HepG2 (cell line): ENCODE results near the gene DUSP9. TPM values are rescaled to one million over a fixed set of nuclear protein-coding genes. Genes with fewer than 3 reads are reported as not detected.

Experiments used
- ASH2L ChIP-seq: fragments of 300-600, 200-600 bp; sonication (generic); IDR thresholded peaks from 2 replicates; pipeline ENCODE4 v1.7.0; 2017; ENCODE audit warnings: low read depth, mild to moderate bottlenecking, moderate library complexity, mixed read lengths, low read length; ENCODE audit not compliant: insufficient read length
- ATF1 ChIP-seq: IDR thresholded peaks from 2 replicates; pipeline ENCODE4 v1.6.1; 2016; ENCODE audit warnings: mild to moderate bottlenecking, control low read depth
- ATF4 ChIP-seq, 2 experiments: fragments of 450-650 bp in 1 of 2; sonication (generic) in 1 of 2; formaldehyde crosslinking; IDR thresholded peaks; 2 replicates each; pipeline versions ENCODE4 v1.5.0 to v1.8.0; 2020 to 2022; ENCODE audit warnings: mild to moderate bottlenecking in 1 of 2, missing genetic modification reagents in 1 of 2
- CEBPZ ChIP-seq: IDR thresholded peaks from 2 replicates; pipeline ENCODE4 v1.6.1; 2012; ENCODE audit warnings: low read length, improper control_type of control experiment
- CHCHD3 ChIP-seq: sonication (generic); formaldehyde crosslinking; IDR thresholded peaks from 2 replicates; pipeline ENCODE4 v1.8.0; 2022; ENCODE audit warnings: mild to moderate bottlenecking, missing genetic modification reagents, moderate library complexity
- DBP ChIP-seq: sonication (generic); formaldehyde crosslinking; IDR thresholded peaks from 2 replicates; pipeline ENCODE4 v1.4.0; 2020; ENCODE audit warnings: missing genetic modification reagents; ENCODE audit errors: not compliant biosample characterization
- MTERF4 ChIP-seq: sonication (generic); formaldehyde crosslinking; IDR thresholded peaks from 2 replicates; pipeline ENCODE4 v1.8.0; 2023; ENCODE audit warnings: mild to moderate bottlenecking, missing genetic modification reagents
- MYPOP ChIP-seq: sonication (generic); formaldehyde crosslinking; IDR thresholded peaks from 2 replicates; pipeline ENCODE4 v1.8.1; 2023; ENCODE audit warnings: mild to moderate bottlenecking, moderate library complexity, missing genetic modification reagents
- NR2F6 ChIP-seq, 2 experiments: IDR thresholded peaks; 2 replicates each; pipeline ENCODE4 v1.6.1; 2016; ENCODE audit warnings: antibody characterized with exemption in 1 of 2, mild to moderate bottlenecking in 1 of 2
- THAP7 ChIP-seq: sonication (generic); formaldehyde crosslinking; IDR thresholded peaks from 2 replicates; pipeline ENCODE4 v1.8.1; 2023; ENCODE audit warnings: mild to moderate bottlenecking, missing genetic modification reagents
- ZNF326 ChIP-seq: sonication (generic); formaldehyde crosslinking; IDR thresholded peaks from 2 replicates; pipeline ENCODE4 v1.4.0; 2020; ENCODE audit warnings: missing genetic modification reagents, borderline replicate concordance
- ZNF331 ChIP-seq: sonication (generic); formaldehyde crosslinking; IDR thresholded peaks from 2 replicates; pipeline ENCODE4 v1.4.0; 2020; ENCODE audit warnings: missing genetic modification reagents
- ZNF567 ChIP-seq: sonication (generic); formaldehyde crosslinking; IDR thresholded peaks from 2 replicates; pipeline ENCODE4 v1.8.1; 2023; ENCODE audit warnings: mild to moderate bottlenecking, missing genetic modification reagents, borderline replicate concordance
- ZNF800 ChIP-seq: sonication (generic); formaldehyde crosslinking; IDR thresholded peaks from 2 replicates; pipeline ENCODE4 v1.4.0; 2020; ENCODE audit warnings: missing genetic modification reagents
- polyA plus RNA-seq, 8 experiments: library from polyadenylated mRNA; depleted of rRNA in 3 of 8; stranded (reverse) in 7 of 8; unstranded in 1 of 8; fragments of >200 nt; fragmentation: Illumina TruSeq in 4 of 8; extraction: Trizol in 4 of 8; gene quantifications; 2 replicates each; pipeline versions ENCODE4 v1.2.1 to v1.2.3, GENCODE V29; 2011 to 2016; ENCODE audit warnings: low read depth in 4 of 8, missing spikeins in 1 of 8, mixed read lengths in 1 of 8; ENCODE audit not compliant: insufficient read depth in 1 of 8
- total RNA-seq, 5 experiments: library from RNA; depleted of rRNA; stranded (reverse); fragments of >200 nt; fragmentation: Illumina TruSeq; extraction: Trizol; gene quantifications; 2 replicates each; pipeline ENCODE4 v1.2.3, GENCODE V29; 2016; ENCODE audit warnings: low read depth in 1 of 5

DUSP9 gene
- total and polyA plus RNA-seq, 2 of the 13 experiments (the other 11 are each of a cell fraction or from before 2014, with no cell fraction given), result 235 to 435 TPM

GRCh38 chrX:153623310-153624029 is 23.5 kb upstream of the DUSP9 start (continued):
- no peak for TF ChIP-seq ZNF567 (CRISPR knock-in tag)
- TF ChIP-seq NR2F6 (IDR thresholded peaks at IDR 0.05), result peak; percentile 98
- peak; percentile 99 for TF ChIP-seq NR2F6 (CRISPR knock-in tag; IDR thresholded peaks at IDR 0.05)
- no peak for TF ChIP-seq THAP7 (CRISPR knock-in tag)
- no peak for TF ChIP-seq CHCHD3
- no peak for TF ChIP-seq ATF4 (CRISPR knock-in tag; IDR thresholded peaks at IDR 0.05)
- TF ChIP-seq ZNF800 (CRISPR knock-in tag), result no peak
- TF ChIP-seq DBP (CRISPR knock-in tag), result no peak
- TF ChIP-seq MYPOP (CRISPR knock-in tag), result no peak
- TF ChIP-seq CEBPZ, result no peak
- TF ChIP-seq ATF1 (CRISPR knock-in tag), result no peak
- no peak for TF ChIP-seq ASH2L
- peak; percentile 45; the same call in 1 of the 2 replicates for TF ChIP-seq ZNF331
- TF ChIP-seq MTERF4, result no peak
- no peak for TF ChIP-seq ZNF326
